GM21786 (cell line): ENCODE data around the gene IFIT5.
"Not testable (repeated sequence)": the region's sequence is repeated elsewhere in the genome, so short reads cannot be mapped to it uniquely, and the experiment has no call there.

Experiments used
- ATAC-seq: cut with Tn5 transposase; IDR thresholded peaks from one replicate; pipeline ENCODE4 v1.9.1; 2021; ENCODE audit not compliant: unreplicated experiment

Gene IFIT5, protein sequence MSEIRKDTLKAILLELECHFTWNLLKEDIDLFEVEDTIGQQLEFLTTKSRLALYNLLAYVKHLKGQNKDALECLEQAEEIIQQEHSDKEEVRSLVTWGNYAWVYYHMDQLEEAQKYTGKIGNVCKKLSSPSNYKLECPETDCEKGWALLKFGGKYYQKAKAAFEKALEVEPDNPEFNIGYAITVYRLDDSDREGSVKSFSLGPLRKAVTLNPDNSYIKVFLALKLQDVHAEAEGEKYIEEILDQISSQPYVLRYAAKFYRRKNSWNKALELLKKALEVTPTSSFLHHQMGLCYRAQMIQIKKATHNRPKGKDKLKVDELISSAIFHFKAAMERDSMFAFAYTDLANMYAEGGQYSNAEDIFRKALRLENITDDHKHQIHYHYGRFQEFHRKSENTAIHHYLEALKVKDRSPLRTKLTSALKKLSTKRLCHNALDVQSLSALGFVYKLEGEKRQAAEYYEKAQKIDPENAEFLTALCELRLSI

GRCh38 chr10:89414146-89414878, at the start of gene IFIT5:
Gene IFIT5, plus strand, starts transcription at chr10:89414568. Its CDS starts 231 bp downstream, at chr10:89414799.
- ATAC-seq: peak; percentile 63

DNA sequence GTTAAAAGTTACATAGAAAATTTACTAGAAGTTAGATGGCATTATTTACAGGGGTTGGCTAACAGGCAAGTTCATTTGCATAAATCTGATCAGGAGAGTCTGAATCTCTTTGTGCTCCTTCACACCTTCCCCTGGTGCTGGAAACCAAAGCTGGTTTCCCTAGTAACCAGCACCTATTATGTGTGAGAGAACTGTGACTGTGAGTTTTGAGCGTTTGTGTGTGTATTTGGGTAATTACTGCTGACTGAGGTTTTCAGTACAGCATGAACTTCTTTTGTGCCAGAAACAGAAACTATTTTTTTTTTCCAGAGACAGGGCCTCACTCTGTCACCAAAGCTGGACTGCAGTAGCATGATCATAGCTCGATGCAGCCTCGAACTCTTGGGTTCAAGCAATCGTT, 46.8 kb upstream of the IFIT5 start:
- ATAC-seq: peak; percentile 72

GRCh38 chr10:89368129-89368528, 46.2 kb upstream of the IFIT5 start:
- ATAC-seq: no peak

DNA sequence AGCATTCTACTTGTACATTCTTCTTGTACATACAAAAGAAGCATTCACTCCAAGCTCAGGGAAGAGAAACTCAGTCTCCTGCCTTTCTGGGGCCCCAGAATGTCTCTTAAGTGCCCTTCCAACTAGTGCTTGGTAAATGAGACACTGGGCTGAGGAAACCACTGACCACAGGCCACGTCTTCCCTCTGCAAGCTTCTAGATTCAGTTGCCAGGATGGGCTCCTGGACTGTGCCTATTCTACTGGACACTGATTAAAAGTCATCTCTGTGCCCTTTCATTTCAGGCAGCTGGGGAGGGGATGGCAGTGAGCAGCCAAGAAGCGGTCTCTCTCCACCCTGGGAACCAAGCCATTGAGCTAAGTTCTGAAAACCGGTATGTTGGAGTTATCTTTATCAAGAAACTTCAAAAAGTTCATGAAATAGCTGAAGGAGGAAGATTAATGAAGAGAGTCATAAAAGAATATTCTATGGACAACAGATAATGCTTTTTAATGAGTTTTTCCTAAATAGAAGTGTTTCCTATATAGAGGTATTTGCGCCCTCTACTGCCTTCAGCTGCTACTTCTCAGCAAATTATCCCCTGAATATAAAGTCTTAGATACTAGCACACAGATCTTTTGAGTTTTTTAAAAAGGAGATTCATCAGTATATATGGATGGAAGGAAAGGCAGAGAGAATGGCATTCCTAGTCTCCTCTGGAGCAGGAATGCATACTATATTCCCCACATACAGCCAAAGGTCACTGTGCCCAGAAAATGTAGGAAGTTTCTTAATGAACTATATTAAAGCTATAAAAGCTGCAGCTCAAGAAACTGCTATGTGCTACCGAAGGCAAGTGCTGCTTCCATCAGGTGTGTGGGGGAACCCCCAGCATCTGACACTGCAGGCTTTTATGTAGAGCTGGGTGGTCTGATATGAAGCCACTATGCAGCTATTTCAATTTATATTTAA, 44.9 kb upstream of the IFIT5 start:
- ATAC-seq: no peak

DNA sequence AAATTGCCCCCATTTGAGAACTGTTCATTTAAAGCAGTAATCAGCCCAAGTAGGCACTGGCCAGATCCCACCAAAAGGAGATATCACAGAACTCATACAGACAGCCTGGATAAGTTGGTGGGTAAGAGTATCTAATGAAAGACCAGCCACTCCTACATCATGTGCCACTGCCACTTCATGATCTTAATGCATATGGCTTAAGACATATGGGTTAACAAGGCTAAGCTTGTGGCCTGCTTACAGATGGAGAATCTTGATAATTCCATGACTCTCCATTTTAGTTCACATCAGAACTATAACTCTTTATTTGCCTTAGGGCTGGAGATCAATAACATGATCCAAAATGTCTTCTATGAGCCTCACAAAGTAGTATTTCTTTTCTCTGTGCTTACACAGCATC, 43.3 kb upstream of the IFIT5 start:
- no peak for ATAC-seq

DNA sequence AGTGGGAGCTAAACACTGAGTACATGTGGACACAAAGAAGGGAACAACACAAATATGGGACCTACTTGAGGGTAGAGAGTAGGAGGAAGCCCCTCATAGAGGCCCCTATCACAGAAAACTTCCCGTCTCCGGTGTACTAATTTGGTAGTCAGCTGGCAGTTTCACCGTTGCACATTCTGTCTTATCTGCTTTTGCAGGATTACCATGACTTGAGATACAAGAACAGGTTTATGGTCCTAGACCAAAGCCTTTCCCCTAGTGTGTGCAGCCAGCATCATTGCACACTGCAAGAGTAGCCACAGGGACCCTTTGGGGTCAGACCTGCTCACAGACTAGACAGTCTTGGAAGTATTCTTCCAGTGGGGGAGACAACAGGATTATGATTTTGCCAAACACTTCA, 42.4 kb upstream of the IFIT5 start:
- ATAC-seq: no peak

DNA sequence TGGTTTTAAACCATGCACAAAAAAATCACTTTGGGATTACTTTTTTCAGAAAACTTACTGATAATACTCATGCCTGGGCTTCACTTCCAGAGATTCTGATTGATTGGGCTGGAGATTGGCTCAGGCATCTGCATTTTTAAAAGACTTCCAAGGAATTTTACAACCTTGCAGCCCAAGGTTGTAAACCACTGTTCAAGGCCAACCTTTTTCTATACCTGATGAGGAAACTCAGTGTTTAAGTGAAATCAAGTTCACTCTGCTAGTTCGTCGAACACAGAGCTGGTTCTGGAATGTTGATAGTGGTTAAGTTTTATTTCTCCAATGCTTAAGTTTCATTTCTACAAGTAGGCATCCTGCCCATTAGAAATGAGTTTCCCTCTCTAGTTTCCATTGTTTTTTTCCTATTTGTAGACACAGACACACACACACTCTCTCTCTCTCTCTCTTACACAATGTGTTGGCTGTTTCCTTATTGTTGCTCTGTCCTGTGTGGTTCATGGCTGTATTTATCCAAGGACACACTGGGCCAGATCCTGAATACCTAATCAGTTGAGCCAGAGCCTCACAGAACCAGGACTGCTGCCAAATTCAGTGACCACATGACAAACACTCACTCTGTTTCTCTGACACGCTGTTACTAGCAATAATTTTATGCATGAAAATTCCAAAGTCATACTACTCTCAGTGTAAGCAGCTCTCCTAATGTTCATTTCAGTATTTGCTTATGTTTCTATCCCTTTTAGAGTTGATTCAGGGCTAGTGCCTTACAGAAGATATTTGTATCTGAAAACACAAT, 40.3 kb upstream of the IFIT5 start:
- no peak for ATAC-seq

- no peak for ATAC-seq
Measured at GRCh38 chr10:89374713-89375141, 39.6 kb upstream of the IFIT5 start.

DNA sequence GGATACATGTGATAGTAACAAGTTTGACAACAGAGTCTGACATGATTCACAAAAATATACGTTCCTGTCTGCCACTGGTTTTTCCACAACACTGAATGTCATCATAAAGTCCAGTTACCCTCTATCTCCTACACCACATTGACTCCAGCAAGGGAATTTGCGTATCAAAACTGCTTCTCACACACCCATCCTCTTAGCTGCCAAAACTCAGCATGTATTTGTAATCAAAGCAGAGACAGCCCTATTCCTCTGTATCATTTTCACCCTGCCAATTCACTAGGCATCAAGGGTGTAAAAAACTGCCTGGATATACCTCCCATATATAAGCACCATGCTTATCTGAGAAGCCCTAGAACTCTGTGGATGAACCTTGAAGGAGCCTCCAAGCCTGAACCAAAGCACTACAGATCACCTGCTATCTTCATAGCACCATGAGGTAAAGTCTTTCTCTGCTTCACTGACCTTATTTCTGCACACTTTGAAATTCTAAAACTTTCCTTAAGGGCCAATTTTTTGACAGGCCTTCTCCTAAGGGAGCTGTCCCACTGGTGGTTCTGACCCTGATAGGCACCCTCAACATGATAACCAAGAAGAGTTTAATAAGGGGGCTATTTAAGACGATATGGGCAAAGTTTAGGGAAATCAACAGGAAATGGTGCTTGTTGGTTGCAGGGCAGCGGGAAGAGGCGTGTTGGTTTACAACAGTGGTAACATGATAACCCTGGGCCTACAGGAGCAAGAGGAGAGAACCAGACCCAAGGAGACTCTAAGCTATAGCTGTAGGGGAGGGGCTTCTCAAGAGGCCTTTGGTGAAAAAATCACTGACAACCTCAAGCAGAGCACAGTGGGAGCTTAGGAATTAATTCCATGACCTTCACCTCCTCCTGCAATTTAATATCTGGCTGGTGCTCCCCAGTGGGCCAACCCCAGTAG, 36.4 kb upstream of the IFIT5 start, which contains the start of gene IFIT1B:
Gene IFIT1B, plus strand, starts transcription at position 352 of the 933 bp plus-strand sequence. Its CDS starts 80 bp downstream, at position 432.
- ATAC-seq: no peak

DNA sequence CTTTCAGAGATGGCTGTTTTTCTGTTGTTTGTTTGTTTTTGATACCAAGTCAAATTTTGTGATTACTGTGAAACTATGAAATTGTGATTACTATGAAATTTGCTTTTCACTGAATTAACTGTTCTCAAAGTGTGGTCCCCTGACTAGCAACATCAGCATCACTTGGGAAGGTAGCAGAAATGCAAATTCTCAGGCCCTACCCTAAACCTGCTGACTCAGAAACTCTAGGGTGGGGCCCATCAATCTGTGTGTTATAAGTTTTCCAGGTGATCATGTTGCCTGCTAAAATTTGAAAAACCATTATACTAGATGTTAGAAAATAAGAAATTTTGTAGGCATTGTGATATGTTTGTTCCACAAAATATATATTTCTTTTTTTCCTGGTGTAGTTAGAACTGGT, 35.3 kb upstream of the IFIT5 start:
- ATAC-seq: no peak

GRCh38 chr10:89382757-89383156, 31.6 kb upstream of the IFIT5 start:
- no peak for ATAC-seq

GRCh38 chr10:89384474-89385340, 29.7 kb upstream of the IFIT5 start:
- ATAC-seq: no peak

DNA sequence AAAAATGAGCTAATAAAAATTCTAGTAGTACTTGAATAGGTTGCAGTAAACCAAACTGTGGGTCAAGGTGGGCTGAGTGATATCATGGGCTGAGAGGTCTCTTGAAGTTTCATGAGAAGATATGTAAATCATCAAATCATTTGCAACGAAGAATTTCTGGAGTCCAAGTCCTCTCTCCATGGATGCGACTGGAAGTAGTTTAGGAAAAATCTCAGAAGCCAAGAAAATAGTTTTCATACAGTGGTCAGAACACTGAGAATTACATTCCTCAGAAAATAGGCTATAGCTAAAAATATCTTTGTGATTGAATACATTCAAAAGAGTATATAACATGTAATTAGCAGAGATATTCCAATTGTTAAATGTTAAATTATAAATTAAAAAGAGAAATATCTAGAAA, 25.6 kb upstream of the IFIT5 start:
- no peak for ATAC-seq

DNA sequence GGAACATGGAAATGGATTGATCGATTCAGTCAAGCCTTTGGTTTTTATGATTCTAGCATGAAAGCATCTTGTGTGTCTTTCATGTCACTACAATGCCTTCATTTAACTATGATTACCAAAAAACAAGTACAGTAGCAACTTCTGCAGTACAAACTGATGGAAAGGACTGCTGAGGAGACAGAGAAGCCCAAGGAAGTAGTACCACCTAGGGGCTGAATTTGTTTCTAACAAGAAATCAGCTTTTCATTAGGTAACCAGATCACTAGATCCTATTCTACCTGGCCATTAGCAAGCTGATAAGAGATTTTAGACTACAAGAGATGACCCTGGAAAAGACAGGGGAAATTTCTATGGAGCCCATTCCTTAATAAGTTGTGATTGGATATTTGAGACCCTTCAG, 25.1 kb upstream of the IFIT5 start:
- no peak for ATAC-seq

GRCh38 chr10:89390476-89391225, 23.7 kb upstream of the IFIT5 start:
- ATAC-seq: no peak

DNA sequence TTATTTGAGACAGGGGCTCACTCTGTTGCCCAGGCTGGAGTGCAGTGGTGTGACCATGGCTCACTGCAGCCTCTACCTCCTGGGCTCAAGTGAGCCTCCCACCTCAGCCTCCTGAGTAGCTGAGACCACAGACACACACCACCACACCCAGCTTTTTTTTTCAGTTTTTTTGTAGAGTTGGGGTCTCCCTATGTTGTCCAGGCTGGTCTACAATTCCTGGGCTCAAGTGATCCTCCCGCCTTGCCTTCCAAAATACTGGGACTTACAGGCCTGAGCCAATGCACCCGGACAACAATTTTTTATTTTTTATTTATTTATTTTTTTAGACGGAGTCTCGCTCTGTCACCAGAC, 23.2 kb upstream of the IFIT5 start:
- ATAC-seq: not testable (repeated sequence)
